ENCODE data around the gene LDLRAD3.

GRCh38 chr11:36105743-36106581 lies 162.1 kb downstream of the LDLRAD3 start:
- TF ChIP-seq POLR2A (IDR thresholded peaks at IDR 0.05): no peak
- TF ChIP-seq EP300 (IDR thresholded peaks at IDR 0.05): no peak
- no peak for TF ChIP-seq POLR2AphosphoS5 (IDR thresholded peaks at IDR 0.05)

Data from suprapubic skin (tissue), 4 donors.